Activated CD4-positive, alpha-beta T cell treated with anti-CD3 and anti-CD28 coated beads, Interleukin-2, Interleukin-4, amounts not matched to agents 100 ng/mL and 50 ng/mL, durations not matched to agents 16 hours and 8 hours (primary cell): ENCODE results near the gene KRT32.
"Not testable (repeated sequence)": the region's sequence is repeated elsewhere in the genome, so short reads cannot be mapped to it uniquely, and the experiment has no call there.

Experiments
- DNase-seq: peaks from one replicate; pipeline ENCODE4 v3.0.0-alpha.2; 2020; ENCODE audit warnings: low spot score

The KRT32 gene

DNA sequence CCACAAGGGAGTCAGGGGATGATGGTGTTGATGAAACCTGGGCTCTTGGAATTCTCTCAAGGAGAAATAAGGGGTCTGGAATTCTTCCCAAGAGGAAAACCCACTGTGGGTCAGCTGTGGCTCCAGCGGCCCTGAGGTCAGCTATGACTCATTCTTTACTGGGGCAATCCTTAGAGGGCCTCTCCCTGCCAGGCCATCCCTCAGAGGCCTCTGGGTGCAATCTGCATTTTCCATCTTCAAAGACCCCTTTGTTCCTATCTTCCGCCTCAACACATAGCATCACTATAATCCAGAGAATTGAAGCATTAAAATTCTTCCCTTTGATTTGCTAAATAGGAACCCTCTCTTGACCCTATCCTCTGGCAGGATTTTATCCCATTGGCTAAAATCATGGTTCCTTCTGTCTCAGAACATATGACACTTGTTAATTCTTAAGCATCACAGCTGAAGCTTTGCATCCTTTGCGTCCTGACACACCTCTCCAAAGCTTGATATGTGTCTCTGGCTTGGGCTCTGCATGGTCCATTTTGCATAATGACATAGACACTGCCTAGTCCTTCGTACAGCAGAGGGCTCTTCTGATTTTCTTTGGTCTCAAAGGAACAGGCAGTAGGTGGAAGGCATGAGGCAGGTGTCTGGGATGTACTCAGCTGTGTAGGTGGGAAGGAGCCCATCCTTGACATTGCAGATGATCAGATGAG, 38.4 kb downstream of the KRT32 start:
- DNase-seq = no peak

DNA sequence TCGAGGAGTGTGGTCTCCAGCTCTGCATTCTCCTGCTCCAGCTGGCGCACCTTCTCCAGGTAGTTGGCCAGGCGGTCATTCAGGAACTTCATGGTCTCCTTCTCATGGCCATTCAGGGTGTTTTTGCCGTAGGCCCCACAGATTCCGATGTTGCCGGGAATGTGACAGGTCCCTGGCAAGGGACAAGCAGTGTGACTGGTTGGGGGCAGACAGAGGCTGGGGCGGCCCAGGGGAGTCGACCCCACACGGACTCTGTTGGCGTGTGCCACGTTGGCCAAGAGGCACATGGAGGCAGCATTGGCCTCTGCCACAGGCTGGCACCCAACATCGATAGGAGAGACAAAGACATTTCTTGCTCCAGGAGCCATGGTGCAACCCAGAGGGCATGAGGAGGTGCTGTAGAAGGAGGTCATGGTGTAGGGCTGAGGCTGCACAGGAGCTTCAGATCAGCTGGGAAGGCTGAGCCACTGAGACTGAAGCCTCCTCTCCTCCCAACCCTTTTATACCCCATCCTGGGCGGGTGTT, 43.0 kb downstream of the KRT32 start, which contains the start of gene KRT37:
Gene KRT37 (minus strand): TSS at position 475 of the 525 bp plus-strand sequence. CDS start 62 bp downstream, at position 413.
- DNase-seq = no peak

DNA sequence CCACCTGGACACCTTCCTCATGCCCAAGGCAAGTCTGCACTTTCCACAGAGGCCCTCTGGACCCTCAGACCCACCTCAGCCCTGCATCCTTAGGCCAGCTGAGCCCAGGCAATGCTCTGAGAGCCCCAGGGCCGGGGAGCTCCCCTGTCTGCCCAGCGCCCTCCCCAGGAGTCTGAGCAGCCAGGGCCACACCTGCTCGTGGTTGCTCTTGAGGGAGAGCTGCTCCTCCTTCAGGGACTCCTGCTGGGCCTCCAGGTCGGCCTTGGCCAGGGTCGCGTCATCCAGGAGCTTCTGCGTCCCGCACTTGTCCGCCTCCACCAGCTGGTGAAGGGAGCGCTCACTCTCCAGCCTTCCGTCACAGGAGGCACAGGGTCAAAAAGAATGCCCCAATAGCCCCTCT, 44.6 kb downstream of the KRT32 start:
- not testable (repeated sequence) for DNase-seq

DNA sequence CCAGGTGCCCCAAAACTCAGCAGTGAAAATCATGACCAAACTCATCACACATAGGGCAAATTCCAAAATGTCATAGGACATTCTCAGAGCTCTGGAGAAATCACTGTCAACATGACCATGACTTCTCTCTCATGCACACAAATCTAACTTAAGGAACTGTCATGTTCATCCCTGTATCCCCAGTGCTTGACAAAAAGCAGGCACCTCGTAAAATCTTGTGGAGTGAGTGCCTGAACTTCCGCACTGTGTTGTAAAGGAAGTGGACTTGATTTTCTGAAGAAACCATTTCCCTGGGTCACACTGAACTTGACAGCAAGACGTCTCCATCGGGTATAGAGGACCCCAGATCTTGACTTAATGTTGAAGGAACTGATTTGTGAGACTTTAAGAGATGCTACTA, 45.6 kb downstream of the KRT32 start:
- DNase-seq = no peak

DNA sequence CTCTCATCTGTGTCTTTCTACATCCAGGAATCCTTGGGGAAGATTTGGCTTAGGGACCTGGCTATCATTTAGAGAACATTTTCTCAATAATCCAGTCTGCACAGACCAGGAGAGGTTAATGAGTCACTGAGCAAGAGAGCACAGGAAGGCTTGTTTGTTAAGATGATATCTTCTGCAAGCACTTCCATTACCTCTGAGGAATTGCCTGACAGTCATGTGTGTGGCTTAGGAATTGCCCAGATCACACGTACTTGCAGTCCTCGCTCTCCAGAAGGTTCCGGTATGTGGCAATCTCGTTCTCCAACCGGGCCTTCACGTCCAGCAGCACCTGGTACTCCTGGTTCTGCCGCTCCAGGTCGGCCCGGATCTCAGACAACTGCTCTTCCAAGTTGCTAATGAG, 46.1 kb downstream of the KRT32 start:
- no peak for DNase-seq

DNA sequence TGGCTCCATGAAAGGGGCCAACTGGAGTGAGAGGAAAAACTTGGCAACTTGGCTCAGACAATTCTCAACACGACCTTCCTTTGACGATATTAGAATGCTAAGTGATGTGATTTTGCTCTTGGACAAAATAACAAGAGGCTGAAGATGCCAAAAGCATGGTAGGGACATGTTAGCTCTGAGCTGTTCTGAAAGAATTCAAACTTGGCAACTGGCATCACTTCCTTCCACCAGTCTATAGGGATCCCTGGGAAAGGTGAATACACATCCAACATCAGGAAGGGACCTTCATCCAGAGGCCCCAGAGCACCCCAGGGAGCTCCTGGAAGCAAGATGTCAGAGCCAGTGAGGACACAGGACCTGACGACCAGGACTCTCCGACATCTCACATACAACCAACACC, 47.1 kb downstream of the KRT32 start:
- no peak for DNase-seq

DNA sequence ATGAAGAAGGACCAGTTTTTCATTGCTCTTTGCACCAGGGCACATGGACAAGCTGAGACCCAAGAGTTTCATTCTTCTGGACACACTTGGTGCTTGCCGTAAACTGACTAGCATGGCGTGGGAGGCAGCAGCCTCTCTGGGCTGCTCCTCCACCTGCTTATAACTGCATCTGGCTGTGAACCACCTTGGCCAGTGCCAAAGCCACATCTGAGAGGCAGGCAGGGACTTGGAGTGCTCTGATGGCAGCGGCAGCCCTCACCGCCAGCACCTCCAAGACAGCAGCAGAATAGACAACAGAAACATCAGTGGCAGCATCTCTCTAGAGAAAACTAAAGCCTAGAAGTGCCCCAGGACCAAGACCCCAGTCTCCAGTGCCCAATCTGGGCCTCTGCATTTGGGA, 47.5 kb downstream of the KRT32 start:
- DNase-seq = no peak

DNA sequence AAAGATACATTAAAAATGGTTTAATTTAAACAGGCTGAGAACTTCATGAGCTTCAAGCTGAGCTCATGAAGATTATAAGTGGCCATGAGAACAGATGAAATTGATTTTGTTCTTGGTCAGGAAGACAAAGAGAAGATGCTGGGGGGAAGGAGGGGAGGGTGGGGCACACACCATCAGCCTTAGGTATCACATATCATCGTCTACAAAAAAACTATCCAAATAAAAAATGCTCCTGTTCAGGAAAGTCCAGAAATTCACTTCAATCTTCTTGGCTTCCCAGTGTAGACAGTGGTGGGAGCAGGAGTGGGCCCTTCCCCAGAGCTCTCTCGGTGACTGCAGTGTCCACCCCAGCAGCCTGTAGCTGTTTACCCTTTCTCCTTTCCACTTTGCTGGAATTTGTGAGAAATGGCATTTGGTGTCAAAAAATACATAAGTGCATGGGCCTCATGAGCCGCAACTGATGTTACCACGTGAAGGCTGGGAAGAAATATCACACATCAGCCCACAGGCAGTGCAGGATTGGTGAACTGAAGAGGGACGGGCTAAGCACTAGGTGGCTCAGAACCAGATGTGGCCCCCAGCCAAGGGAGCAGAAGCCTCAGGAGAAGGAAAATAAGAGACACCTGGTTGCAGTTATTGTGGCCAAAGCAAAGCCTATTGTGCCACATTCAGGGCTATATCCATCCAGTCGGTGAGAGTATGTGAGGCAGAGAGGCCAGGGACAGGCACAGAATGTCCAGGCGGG, 48.9 kb downstream of the KRT32 start:
- DNase-seq = no peak

DNA sequence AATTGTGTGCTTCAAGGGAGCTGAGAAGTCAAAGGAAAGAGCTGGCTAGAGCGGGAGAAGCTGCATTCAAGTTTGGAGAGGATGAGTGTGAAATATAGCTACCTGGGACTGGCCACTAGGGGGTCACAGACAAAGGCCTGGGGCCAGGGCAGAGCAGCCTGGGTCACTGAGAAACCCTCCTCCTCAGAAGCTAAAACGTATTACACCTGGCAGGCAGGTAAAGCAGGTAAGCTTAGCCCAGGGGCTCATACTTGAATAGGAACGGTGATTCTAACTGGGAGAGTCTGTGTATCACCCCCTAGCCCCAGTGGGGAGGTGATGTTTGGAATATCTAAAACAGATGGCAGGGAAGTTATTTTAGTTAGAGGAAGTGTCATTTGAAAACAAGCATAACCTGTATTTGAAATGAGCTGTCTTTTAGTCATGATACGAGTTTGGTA, 49.6 kb downstream of the KRT32 start:
- no peak for DNase-seq

DNA sequence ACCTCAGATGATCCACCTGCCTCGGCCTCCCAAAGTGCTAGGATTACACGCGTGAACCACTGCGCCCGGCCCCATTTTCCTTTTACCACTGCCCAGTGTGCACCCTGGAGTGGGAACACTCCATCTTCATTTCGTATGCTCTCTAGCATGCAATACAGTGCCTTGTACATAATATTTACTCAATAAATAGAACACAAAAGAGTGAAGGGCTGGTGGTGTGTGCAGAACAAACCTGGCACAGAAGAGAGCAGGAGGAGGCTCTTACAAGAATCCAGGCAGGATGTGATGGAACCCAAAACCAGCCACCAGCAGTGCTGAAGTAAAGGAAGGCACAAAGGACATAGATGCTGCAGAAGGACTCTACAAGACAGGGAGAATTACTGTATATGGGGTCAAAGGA, 50.1 kb downstream of the KRT32 start:
- DNase-seq = no peak

DNA sequence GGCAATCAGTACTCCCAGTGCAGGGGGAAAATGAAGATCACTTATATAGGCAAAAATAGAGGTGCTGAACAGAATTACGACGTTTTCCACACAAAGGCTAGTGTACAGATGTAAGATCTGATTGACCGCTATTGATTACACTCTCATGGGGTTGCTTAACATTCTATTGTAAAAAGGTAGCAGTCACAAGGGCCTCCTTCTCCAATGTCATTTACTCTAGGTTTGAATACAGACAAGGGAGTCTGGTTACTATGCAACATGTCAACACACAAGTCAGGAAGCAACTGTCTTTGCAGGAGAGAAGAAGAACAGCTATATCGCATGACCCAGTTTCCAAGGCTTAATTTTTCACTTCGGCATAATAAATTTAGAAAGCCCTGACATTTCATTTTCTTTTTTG, 50.7 kb downstream of the KRT32 start:
- DNase-seq = no peak

DNA sequence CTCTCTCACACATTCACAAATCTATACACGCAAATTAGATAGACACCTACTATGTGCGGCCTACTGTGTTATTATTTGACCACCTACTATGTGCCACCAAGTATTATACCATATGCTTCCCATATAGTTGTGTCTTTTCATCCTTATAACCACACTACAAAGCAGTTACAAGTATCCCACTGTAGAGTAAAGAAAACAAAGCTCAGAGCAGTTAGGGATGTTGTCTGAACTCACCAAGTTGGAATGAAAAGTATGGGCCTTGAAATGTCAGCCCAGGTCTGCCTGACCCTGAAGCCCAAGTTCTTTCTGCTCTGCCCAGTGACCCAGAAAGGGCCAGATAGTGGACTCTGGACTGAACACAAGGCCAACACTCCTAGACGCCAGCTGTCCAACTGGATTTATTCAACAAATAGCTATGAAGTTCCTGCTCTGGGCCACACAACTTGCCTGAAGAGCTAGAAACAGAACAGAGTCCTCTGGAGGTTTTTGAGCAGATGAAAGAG, 51.3 kb downstream of the KRT32 start:
- no peak for DNase-seq

DNA sequence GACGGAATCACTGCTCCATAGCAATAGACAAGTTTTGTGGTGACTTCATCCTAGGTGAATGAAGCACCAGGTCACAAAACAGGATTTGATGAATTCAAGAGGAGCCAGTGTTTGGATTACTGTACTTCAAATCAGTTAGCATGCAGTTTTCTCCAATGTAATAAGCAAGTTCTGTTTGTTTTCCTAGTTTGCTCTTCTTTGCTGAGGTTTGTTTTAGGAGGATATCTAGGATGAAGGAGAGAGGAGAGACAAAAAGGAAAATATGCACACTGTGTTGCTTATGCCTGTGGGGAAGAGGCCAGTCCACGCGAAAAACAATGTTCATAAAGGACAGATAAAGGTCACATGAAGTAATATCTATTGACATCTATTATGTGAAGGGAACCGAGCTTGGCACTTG, 51.8 kb downstream of the KRT32 start:
- no peak for DNase-seq

DNA sequence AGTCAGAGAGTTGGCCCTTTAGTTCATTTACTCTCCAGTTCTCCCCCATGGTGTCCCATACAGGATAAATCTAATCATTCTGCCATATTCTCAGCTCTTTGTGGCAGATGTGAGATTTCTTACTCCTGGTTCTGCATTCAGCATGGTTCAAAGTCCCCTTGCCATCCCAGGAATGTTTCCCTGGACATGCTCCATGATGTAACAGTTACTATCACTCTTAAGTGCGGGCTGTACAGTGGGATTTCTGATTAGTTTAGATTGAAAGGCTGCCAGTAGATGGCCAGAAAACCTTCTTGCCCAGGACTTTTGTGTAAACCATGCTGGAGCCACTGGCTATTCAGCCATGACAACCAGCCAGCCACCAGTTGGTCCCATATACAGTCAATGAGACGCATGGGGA, 53.2 kb downstream of the KRT32 start:
- DNase-seq = no peak

DNA sequence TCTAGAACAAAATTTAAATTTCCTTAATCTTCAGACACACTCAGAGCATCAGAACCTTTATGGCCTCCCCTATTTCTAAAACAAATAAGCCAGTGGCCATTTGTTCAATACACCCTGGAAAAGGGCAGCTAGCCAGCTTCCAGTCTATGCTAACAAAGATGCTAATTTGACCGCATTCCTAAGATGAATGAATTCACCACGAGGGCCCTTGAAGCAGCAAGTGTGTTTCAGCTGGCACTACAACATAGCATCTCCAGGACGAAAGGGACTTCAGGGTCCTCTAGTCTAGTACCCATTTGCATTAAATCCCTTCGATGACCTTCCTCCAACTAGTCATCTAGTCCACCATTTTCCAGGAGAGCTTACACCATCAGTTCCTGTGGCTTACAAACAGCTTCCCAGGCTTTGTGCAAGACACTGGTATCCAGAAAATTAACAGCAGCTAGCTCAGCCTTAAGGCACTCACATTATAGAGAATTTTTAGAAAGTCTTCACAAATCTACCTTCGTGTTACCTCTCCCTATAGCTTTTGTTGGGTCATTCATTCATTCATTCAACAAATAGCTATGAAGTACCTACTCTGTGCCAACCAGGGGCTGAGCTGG, 53.7 kb downstream of the KRT32 start:
- DNase-seq = no peak

DNA sequence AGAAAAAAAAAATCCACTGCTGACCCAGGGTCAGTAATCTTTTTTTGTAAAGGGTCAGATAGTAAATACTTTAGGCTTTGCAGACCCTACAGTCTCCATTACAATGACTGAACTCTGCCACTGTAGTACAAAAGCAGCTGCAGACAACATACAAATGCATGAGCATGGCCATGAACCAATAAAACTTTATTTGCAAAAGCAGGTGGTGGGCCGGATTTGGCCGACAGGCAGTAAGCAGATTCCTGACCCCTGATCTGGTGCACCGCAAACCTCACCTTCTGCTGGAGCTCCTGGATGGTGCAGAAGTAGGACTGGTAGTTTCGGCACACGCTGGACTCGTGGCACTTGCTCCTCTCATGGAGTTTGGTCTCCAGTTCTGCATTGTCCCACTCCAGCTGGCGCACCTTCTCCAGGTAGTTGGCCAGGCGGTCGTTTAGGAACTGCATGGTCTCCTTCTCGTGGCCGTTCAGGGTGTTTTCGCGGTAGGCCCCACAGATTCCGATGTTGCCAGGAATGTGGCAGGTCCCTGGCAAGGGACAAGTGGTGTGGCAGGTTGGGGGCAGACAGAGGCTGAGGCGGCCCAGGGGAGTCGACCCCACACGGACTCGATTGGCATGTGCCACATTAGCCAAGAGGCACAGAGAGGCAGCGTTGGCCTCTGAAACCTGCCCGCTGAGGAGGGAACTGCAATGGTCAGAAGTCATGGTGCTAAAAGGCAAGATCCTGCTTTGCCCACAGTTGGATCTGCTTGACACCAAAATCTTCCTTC, 55.9 kb downstream of the KRT32 start:
- no peak for DNase-seq
